Stimulated activated CD8-positive, alpha-beta memory T cell treated with anti-CD3 and anti-CD28 coated beads, Interleukin-7, amount 100 ng/mL, for 4 hours (primary cell): ENCODE data around the gene TDRD10.
"Not testable (repeated sequence)": the region's sequence is repeated elsewhere in the genome, so short reads cannot be mapped to it uniquely, and the experiment has no call there.

Source experiments
- DNase-seq, 2 donors: peaks; one replicate each; pipeline ENCODE4 v3.0.0-alpha.2; 2020; ENCODE audit warnings: low read depth in 2 of 2

The TDRD10 gene

GRCh38 chr1:154514066-154514553 is 12.1 kb downstream of the TDRD10 start:
- no peak for DNase-seq

- DNase-seq, result no peak
Observed at GRCh38 chr1:154517661-154518060, 15.6 kb downstream of the TDRD10 start.

- no peak for DNase-seq
Observed at GRCh38 chr1:154519591-154519991, 17.6 kb downstream of the TDRD10 start.

GRCh38 chr1:154520333-154520732 is 18.3 kb downstream of the TDRD10 start:
- DNase-seq, result no peak

GRCh38 chr1:154521695-154522094 is 19.7 kb downstream of the TDRD10 start:
- no peak for DNase-seq

- no peak for DNase-seq
Observed at GRCh38 chr1:154524881-154525280, 22.9 kb downstream of the TDRD10 start.

GRCh38 chr1:154527192-154527591 is 25.2 kb downstream of the TDRD10 start:
- no peak for DNase-seq

- DNase-seq, result no peak
Observed at GRCh38 chr1:154529308-154529707, 27.3 kb downstream of the TDRD10 start.

- DNase-seq, result not testable (repeated sequence)
Observed at GRCh38 chr1:154531950-154532349, 29.9 kb downstream of the TDRD10 start.

GRCh38 chr1:154533952-154534844 is 32.2 kb downstream of the TDRD10 start:
- no peak for DNase-seq

- DNase-seq, result no peak
Observed at GRCh38 chr1:154536570-154536969, 34.6 kb downstream of the TDRD10 start.

GRCh38 chr1:154539486-154540483 is 37.8 kb downstream of the TDRD10 start:
- no peak for DNase-seq

GRCh38 chr1:154541231-154541630 is 39.2 kb downstream of the TDRD10 start:
- DNase-seq, result no peak

GRCh38 chr1:154546264-154547063 is 44.4 kb downstream of the TDRD10 start:
- peak in 1 of 2 donors; percentile 13 for DNase-seq

GRCh38 chr1:154547105-154547732 is 45.2 kb downstream of the TDRD10 start:
- DNase-seq, result no peak

GRCh38 chr1:154548028-154548427 is 46.0 kb downstream of the TDRD10 start:
- no peak for DNase-seq

GRCh38 chr1:154549202-154549770 is 47.3 kb downstream of the TDRD10 start:
- DNase-seq, result no peak

- no peak for DNase-seq
Observed at GRCh38 chr1:154550070-154550469, 48.1 kb downstream of the TDRD10 start.

- no peak for DNase-seq
Observed at GRCh38 chr1:154550657-154551056, 48.6 kb downstream of the TDRD10 start.

GRCh38 chr1:154551474-154551873 is 49.5 kb downstream of the TDRD10 start:
- no peak for DNase-seq

- DNase-seq, result no peak
Observed at GRCh38 chr1:154552036-154552435, 50.0 kb downstream of the TDRD10 start.
